ENCODE measurements around the gene COL24A1. TPM values are rescaled to one million over a fixed set of nuclear protein-coding genes. Genes with fewer than 3 reads are reported as not detected.
A peak's percentile ranks its signal among the peaks of the same experiment; 100 is the strongest.

The COL24A1 gene
- total RNA-seq, 4 donors from 2014 or later: 1.0 to 2.8 (median 1.9) TPM

GRCh38 chr1:85862456-85862855, 294.1 kb downstream of the COL24A1 start:
- no peak for TF ChIP-seq EP300 (IDR thresholded peaks at IDR 0.05)
- no peak for TF ChIP-seq POLR2A (IDR thresholded peaks at IDR 0.05)
- no peak for TF ChIP-seq CTCF (IDR thresholded peaks at IDR 0.05)
- Histone ChIP-seq H3K27me3 (no peaks in the 10 kb centered on the region), H3K27ac (no peak overlapping the region), H3K4me1 (peaks cover 0 to 16% (median 0%) of the 10 kb centered on the region in 4 donors), H3K4me3 (no peak overlapping the region), H3K9me3 (no peaks in the 10 kb centered on the region), H3K36me3 (no peaks in the 10 kb centered on the region)
- WGBS, 2 donors: 27 to 50% methylated on average over 1 of the region's 1 CpG
- DNase-seq (ENCODE audit: low spot score in 2 of 2): no peak

DNA sequence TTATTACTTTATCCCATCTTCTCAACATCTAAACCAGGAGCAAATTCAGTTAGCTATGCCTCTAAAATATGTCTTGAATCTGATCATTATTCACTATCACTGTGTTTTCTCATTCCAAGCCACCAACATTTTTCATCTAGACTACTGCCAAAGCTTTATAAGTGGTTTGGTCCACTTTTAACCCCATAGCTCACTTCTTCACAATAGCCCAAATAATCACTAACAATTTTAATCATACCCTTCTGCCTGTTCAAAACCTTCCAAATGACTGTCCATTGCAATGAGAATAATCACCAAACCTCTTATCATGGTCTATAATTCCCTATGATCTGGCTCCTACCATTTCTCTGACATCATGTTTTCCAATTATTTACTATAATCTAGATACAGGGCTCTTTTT, 298.6 kb downstream of the COL24A1 start:
- H3K9me3 ChIP-seq: no peaks in the 10 kb centered on the region
- H3K4me3 ChIP-seq: no peak overlapping the region
- TF ChIP-seq CTCF (IDR thresholded peaks at IDR 0.05) (no peak), POLR2A (IDR thresholded peaks at IDR 0.05) (no peak)
- H3K27me3 ChIP-seq: no peaks in the 10 kb centered on the region
- no peak for DNase-seq (ENCODE audit: low spot score in 2 of 2)
- H3K36me3 ChIP-seq: no peaks in the 10 kb centered on the region
- H3K4me1 ChIP-seq: no peaks in the 10 kb centered on the region
- no peak overlapping the region for H3K27ac ChIP-seq

DNA sequence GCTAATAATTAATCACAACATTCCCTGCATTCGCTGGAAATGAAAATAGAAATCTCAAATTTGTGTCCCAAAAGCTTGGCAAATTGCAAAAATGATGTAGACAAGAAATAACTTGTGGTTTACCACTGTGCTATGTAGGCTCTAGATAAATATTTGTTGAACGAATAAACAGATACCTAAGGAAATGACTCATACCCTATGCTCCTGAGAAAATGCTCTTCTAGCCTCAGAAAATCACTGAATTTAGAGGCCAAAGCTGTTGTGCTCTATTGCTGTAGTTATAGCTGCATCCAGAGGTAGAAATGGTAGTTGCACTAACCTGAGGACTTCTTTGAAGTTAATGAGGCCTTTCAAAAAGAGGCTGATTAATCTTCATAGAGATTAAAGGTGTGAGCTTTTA, 306.3 kb downstream of the COL24A1 start:
- TF ChIP-seq POLR2A (IDR thresholded peaks at IDR 0.05) (no peak), EP300 (IDR thresholded peaks at IDR 0.05) (no peak), CTCF (IDR thresholded peaks at IDR 0.05) (no peak)
- H3K9me3 ChIP-seq: no peaks in the 10 kb centered on the region
- DNase-seq (ENCODE audit: low spot score in 2 of 2): no peak
- no peaks in the 10 kb centered on the region for H3K27me3 ChIP-seq
- H3K4me1 ChIP-seq: peaks cover 0 to 11% (median 0%) of the 10 kb centered on the region in 4 donors
- H3K27ac ChIP-seq: peak overlapping the region in 1 of 4 donors; percentile 4
- H3K36me3 ChIP-seq: no peaks in the 10 kb centered on the region
- H3K4me3 ChIP-seq: no peak overlapping the region
- 35 to 41% methylated on average over 2 of the region's 2 CpGs for WGBS, 2 donors

DNA sequence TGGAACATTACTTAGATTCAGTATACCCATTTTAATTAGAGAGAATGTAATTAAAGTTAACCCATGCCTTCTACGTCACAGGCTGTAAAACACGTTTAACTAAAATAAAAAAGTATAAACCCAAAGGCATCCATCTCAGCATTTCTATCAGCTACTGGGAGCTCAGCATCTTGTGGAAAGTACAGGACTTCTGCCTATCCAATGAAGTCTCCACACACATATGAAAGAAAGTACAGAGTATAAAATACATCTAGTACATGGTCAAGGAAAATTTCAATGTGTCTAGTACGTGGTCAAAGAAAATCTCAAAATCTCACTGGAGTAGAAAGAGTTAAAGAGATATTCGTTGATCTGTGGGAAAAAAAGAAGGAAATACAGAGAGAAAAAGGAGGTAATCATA, 306.9 kb downstream of the COL24A1 start:
- TF ChIP-seq POLR2A (IDR thresholded peaks at IDR 0.05) (no peak), CTCF (IDR thresholded peaks at IDR 0.05) (no peak), EP300 (IDR thresholded peaks at IDR 0.05) (no peak)
- peak overlapping the region in 1 of 4 donors; percentile 4 for H3K27ac ChIP-seq
- no peak overlapping the region for H3K4me3 ChIP-seq
- 57 to 67% methylated on average over 4 of the region's 4 CpGs for WGBS, 2 donors
- peaks cover 0 to 11% (median 0%) of the 10 kb centered on the region in 4 donors for H3K4me1 ChIP-seq
- H3K27me3 ChIP-seq: no peaks in the 10 kb centered on the region
- DNase-seq (ENCODE audit: low spot score in 2 of 2): no peak
- no peaks in the 10 kb centered on the region for H3K9me3 ChIP-seq
- no peaks in the 10 kb centered on the region for H3K36me3 ChIP-seq

- Histone ChIP-seq H3K9me3 (no peaks in the 10 kb centered on the region), H3K4me3 (no peak overlapping the region), H3K27ac (no peak overlapping the region), H3K36me3 (no peaks in the 10 kb centered on the region), H3K27me3 (no peaks in the 10 kb centered on the region), H3K4me1 (peaks cover 0 to 11% (median 0%) of the 10 kb centered on the region in 4 donors)
- no peak for DNase-seq (ENCODE audit: low spot score in 2 of 2)
- WGBS, 2 donors: 71 to 77% methylated on average over 2 of the region's 2 CpGs
- TF ChIP-seq CTCF (IDR thresholded peaks at IDR 0.05) (no peak), POLR2A (IDR thresholded peaks at IDR 0.05) (no peak), EP300 (IDR thresholded peaks at IDR 0.05) (no peak)
Measured at GRCh38 chr1:85847356-85847755, 309.2 kb downstream of the COL24A1 start.
